Measurements from ENCODE around the gene TP53BP1.

The TP53BP1 gene

DNA sequence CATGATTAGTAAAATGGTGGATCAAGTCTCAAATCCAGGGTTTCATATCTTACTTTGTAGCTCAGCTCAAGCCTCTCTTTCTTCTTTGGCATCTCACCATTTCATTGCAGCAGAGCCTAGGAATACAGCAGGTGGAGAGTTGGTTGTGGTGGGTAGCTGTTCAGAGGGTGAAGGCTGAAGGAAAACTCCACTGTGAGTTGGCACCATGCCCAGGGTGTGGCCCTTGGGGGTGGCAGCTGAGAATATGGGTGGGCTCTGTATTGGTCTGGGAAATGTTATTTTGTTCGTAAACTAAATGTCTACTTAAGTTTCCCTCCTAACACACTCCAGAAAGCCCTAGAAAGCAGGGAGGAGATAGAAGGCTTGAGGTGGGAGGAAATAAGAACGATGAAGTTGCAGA, 22.8 kb upstream of the TP53BP1 start:
- no peak overlapping the region for H3K27ac Mint-ChIP-seq (ENCODE audit: low read depth)
- peaks cover 7% of the 10 kb centered on the region for H3K36me3 Mint-ChIP-seq (ENCODE audit: insufficient read depth)
- peaks cover 48% of the 10 kb centered on the region for H3K27me3 Mint-ChIP-seq
- no peak for DNase-seq (ENCODE audit: low spot score in 2 of 2)
- H3K9me3 Mint-ChIP-seq, result no peaks in the 10 kb centered on the region
- no peak overlapping the region for H3K4me3 Mint-ChIP-seq
- no peak for ATAC-seq (replicated peaks; ENCODE audit: extremely low read depth, poor library complexity, severe bottlenecking)
- peaks cover 13% of the 10 kb centered on the region for H3K4me1 Mint-ChIP-seq

DNA sequence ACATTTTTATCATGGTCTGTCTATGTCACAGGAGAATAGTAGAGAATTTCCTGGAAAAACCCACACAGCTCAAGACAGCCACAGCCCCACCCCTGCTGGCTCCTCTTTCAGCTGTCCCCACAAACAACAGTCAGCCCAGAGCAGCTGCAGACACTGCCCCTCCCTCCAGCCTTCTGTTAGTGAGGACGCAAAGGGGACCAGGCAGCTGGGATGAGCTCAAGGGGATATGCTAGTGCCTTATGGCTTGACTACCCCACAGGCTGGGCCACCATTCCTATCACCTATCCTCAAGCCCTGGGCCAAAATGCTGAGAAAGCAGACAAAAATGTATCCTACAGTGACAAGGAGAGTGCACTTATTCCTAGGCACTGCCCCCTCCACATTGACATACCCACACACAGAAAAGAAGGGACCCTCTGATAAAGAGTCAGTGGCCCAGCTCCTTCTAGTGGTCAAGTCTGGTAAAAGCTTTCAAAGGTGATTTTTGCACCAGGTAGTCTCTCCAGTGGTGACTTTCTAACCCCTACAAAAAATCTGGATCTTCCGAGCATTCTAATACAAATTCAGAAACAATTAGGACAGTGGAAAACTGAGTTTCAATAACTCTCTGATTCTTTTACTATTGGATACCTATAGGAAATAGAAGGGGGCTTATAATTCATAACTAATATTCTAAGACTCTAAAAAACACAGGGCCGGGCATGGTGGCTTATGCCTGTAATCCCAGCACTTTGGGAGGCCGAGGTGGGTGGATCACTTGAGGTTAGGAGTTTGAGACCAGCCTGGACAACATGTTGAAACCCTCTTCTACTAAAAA, 21.5 kb upstream of the TP53BP1 start:
- no peak for DNase-seq (ENCODE audit: low spot score in 2 of 2)
- H3K9me3 Mint-ChIP-seq, result no peaks in the 10 kb centered on the region
- H3K4me1 Mint-ChIP-seq, result peaks cover 20% of the 10 kb centered on the region
- no peak for ATAC-seq (replicated peaks; ENCODE audit: extremely low read depth, poor library complexity, severe bottlenecking)
- H3K27ac Mint-ChIP-seq (ENCODE audit: low read depth), result no peak overlapping the region
- peaks cover 40% of the 10 kb centered on the region for H3K27me3 Mint-ChIP-seq
- peaks cover 12% of the 10 kb centered on the region for H3K36me3 Mint-ChIP-seq (ENCODE audit: insufficient read depth)
- no peak overlapping the region for H3K4me3 Mint-ChIP-seq

GRCh38 chr15:43513550-43513949, 20.6 kb upstream of the TP53BP1 start:
- ATAC-seq (replicated peaks; ENCODE audit: extremely low read depth, poor library complexity, severe bottlenecking) (no peak), DNase-seq (ENCODE audit: low spot score in 2 of 2) (no peak)
- Mint-ChIP-seq H3K27ac (ENCODE audit: low read depth) (no peak overlapping the region), H3K9me3 (no peaks in the 10 kb centered on the region), H3K27me3 (peaks cover 31% of the 10 kb centered on the region), H3K4me3 (no peak overlapping the region), H3K36me3 (ENCODE audit: insufficient read depth) (peaks cover 11% of the 10 kb centered on the region), H3K4me1 (peaks cover 20% of the 10 kb centered on the region)

GRCh38 chr15:43511012-43511885, 18.3 kb upstream of the TP53BP1 start:
- Mint-ChIP-seq H3K27me3 (peaks cover 8% of the 10 kb centered on the region), H3K36me3 (ENCODE audit: insufficient read depth) (peaks cover 9% of the 10 kb centered on the region), H3K9me3 (no peaks in the 10 kb centered on the region), H3K27ac (ENCODE audit: low read depth) (peak overlapping the region; percentile 98), H3K4me3 (peak overlapping the region; percentile 92), H3K4me1 (peaks cover 20% of the 10 kb centered on the region)
- DNase-seq (ENCODE audit: low spot score in 2 of 2), result no peak
- no peak for ATAC-seq (replicated peaks; ENCODE audit: extremely low read depth, poor library complexity, severe bottlenecking)

GRCh38 chr15:43510200-43511011, 17.4 kb upstream of the TP53BP1 start:
- no peaks in the 10 kb centered on the region for H3K27me3 Mint-ChIP-seq
- ATAC-seq (replicated peaks; ENCODE audit: extremely low read depth, poor library complexity, severe bottlenecking) (peak; percentile 89), DNase-seq (ENCODE audit: low spot score in 2 of 2) (peak; percentile 87 to 92)
- H3K27ac Mint-ChIP-seq (ENCODE audit: low read depth), result peak overlapping the region; percentile 98
- H3K4me1 Mint-ChIP-seq, result peaks cover 20% of the 10 kb centered on the region
- H3K4me3 Mint-ChIP-seq, result peak overlapping the region; percentile 92
- H3K36me3 Mint-ChIP-seq (ENCODE audit: insufficient read depth), result peaks cover 9% of the 10 kb centered on the region
- no peaks in the 10 kb centered on the region for H3K9me3 Mint-ChIP-seq

DNA sequence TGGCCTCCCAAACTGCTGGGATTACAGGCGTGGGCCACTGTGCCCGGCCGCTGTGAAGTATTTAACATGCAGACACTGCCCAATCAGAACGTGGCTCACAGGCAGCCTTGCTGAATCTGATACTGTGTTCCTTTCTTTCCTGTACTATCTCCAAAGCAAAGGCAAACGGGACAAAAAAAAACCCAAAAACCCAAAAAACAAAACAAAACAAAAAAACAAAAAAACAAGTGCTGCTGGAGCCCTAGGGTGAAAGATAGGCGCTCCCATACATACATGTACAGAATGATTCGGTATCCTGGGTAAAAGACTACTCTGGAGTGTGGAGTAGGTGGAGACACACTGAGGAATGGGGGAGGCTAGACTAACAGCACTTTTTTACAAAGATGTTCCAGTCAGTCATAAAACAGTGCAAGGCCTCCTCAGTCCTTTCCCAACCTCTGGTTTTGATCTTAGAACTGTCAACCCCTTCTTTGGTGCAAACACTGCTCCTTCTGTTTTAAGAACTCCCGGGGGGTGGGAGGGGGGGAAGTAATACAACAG, 16.8 kb upstream of the TP53BP1 start:
- Mint-ChIP-seq H3K27me3 (no peaks in the 10 kb centered on the region), H3K4me1 (peaks cover 20% of the 10 kb centered on the region), H3K9me3 (no peaks in the 10 kb centered on the region), H3K4me3 (peak overlapping the region; percentile 92), H3K36me3 (ENCODE audit: insufficient read depth) (peaks cover 9% of the 10 kb centered on the region), H3K27ac (ENCODE audit: low read depth) (peak overlapping the region; percentile 98)
- DNase-seq (ENCODE audit: low spot score in 2 of 2) (no peak), ATAC-seq (replicated peaks; ENCODE audit: extremely low read depth, poor library complexity, severe bottlenecking) (no peak)

DNA sequence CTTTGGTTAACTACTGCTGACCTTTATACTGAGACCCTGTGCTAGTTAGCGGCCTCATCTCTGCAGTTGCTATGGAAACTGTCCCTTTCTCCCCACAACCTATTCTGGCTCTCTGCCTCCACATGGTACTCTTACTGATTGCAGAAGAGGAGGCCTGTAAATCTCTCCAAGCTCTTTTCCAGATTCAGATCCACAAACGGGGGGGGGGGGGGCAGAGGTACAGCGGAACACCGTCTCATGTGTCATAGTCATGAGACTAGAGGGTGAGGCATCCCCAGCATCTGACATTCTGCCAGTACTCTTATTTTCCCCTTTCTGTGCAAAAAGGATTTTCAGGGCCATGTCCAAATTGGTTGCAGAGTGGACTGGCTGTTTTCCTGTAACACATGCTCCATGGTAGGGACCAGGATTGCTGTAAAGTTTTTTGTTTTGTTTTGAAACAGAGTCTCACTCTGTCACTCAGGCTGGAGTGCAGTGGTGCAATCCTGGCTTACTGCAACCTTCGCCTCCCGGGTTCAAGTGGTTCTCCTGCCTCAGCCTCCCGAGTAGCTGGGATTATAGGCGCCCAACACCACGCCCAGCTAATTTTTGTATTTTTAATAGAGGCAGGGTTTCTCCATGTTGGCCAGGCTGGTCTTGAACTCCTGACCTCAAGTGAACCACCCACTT, 16.2 kb upstream of the TP53BP1 start:
- no peaks in the 10 kb centered on the region for H3K9me3 Mint-ChIP-seq
- no peak for DNase-seq (ENCODE audit: low spot score in 2 of 2)
- peaks cover 20% of the 10 kb centered on the region for H3K4me1 Mint-ChIP-seq
- no peak for ATAC-seq (replicated peaks; ENCODE audit: extremely low read depth, poor library complexity, severe bottlenecking)
- H3K4me3 Mint-ChIP-seq, result peak overlapping the region; percentile 92
- no peaks in the 10 kb centered on the region for H3K27me3 Mint-ChIP-seq
- H3K36me3 Mint-ChIP-seq (ENCODE audit: insufficient read depth), result peaks cover 9% of the 10 kb centered on the region
- H3K27ac Mint-ChIP-seq (ENCODE audit: low read depth), result no peak overlapping the region

- DNase-seq (ENCODE audit: low spot score in 2 of 2) (no peak), ATAC-seq (replicated peaks; ENCODE audit: extremely low read depth, poor library complexity, severe bottlenecking) (no peak)
- no peak overlapping the region for H3K4me3 Mint-ChIP-seq
- H3K27me3 Mint-ChIP-seq, result no peaks in the 10 kb centered on the region
- peaks cover 9% of the 10 kb centered on the region for H3K36me3 Mint-ChIP-seq (ENCODE audit: insufficient read depth)
- H3K4me1 Mint-ChIP-seq, result peaks cover 20% of the 10 kb centered on the region
- H3K9me3 Mint-ChIP-seq, result no peaks in the 10 kb centered on the region
- H3K27ac Mint-ChIP-seq (ENCODE audit: low read depth), result no peak overlapping the region
Measured at GRCh38 chr15:43508421-43508820, 15.5 kb upstream of the TP53BP1 start.

GRCh38 chr15:43505738-43506137, 12.8 kb upstream of the TP53BP1 start:
- peaks cover 5% of the 10 kb centered on the region for H3K36me3 Mint-ChIP-seq (ENCODE audit: insufficient read depth)
- ATAC-seq (replicated peaks; ENCODE audit: extremely low read depth, poor library complexity, severe bottlenecking), result no peak
- no peaks in the 10 kb centered on the region for H3K27me3 Mint-ChIP-seq
- no peak overlapping the region for H3K27ac Mint-ChIP-seq (ENCODE audit: low read depth)
- DNase-seq (ENCODE audit: low spot score in 2 of 2), result no peak
- H3K9me3 Mint-ChIP-seq, result no peaks in the 10 kb centered on the region
- peaks cover 7% of the 10 kb centered on the region for H3K4me1 Mint-ChIP-seq
- no peak overlapping the region for H3K4me3 Mint-ChIP-seq

- Mint-ChIP-seq H3K4me1 (no peaks in the 10 kb centered on the region), H3K27me3 (no peaks in the 10 kb centered on the region), H3K4me3 (no peak overlapping the region), H3K36me3 (ENCODE audit: insufficient read depth) (no peaks in the 10 kb centered on the region), H3K27ac (ENCODE audit: low read depth) (no peak overlapping the region), H3K9me3 (no peaks in the 10 kb centered on the region)
- ATAC-seq (replicated peaks; ENCODE audit: extremely low read depth, poor library complexity, severe bottlenecking) (no peak), DNase-seq (ENCODE audit: low spot score in 2 of 2) (no peak)
Measured at GRCh38 chr15:43499635-43500034, 6.7 kb upstream of the TP53BP1 start.

DNA sequence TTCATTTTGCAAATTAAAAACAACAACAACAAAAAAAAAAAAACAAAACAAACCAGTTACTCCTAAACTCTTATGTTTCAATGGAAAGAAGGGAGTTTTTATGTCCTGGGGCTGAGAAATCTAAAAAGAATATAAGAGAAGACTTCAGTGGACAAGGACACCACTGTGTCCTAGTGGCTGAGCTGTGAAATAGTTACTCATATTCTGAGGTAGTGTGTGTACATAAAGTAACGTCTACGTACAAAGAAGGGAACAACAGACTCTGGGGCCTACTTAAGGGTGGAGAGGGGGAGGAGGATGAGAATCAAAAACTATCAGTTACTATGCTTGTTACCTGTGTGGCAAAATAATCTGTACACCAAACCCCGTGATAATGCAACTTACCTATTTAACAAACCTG, 6.0 kb upstream of the TP53BP1 start:
- H3K27ac Mint-ChIP-seq (ENCODE audit: low read depth), result no peak overlapping the region
- no peaks in the 10 kb centered on the region for H3K36me3 Mint-ChIP-seq (ENCODE audit: insufficient read depth)
- DNase-seq (ENCODE audit: low spot score in 2 of 2) (no peak), ATAC-seq (replicated peaks; ENCODE audit: extremely low read depth, poor library complexity, severe bottlenecking) (no peak)
- H3K9me3 Mint-ChIP-seq, result no peaks in the 10 kb centered on the region
- H3K4me1 Mint-ChIP-seq, result no peaks in the 10 kb centered on the region
- H3K27me3 Mint-ChIP-seq, result no peaks in the 10 kb centered on the region
- no peak overlapping the region for H3K4me3 Mint-ChIP-seq
